ENCODE data around the gene RIPOR2.
"Not testable (repeated sequence)": the region's sequence is repeated elsewhere in the genome, so short reads cannot be mapped to it uniquely, and the experiment has no call there.

The RIPOR2 gene

GRCh38 chr6:24951811-24952299, 16.1 kb upstream of the RIPOR2 start:
- DNase-seq (ENCODE audit: low read depth in 2 of 2), result no peak

GRCh38 chr6:24950218-24950941, 14.6 kb upstream of the RIPOR2 start:
- no peak for DNase-seq (ENCODE audit: low read depth in 2 of 2)

- DNase-seq (ENCODE audit: low read depth in 2 of 2), result no peak
These were observed 13.3 kb upstream of the RIPOR2 start for GRCh38 chr6:24949020-24949569.

GRCh38 chr6:24948261-24948660, 12.5 kb upstream of the RIPOR2 start:
- DNase-seq (ENCODE audit: low read depth in 2 of 2), result not testable (repeated sequence)

GRCh38 chr6:24947636-24948035, 11.9 kb upstream of the RIPOR2 start:
- DNase-seq (ENCODE audit: low read depth in 2 of 2), result no peak

- DNase-seq (ENCODE audit: low read depth in 2 of 2), result no peak
These were observed 9.3 kb upstream of the RIPOR2 start for GRCh38 chr6:24945054-24945453.

GRCh38 chr6:24943774-24944173, 8.0 kb upstream of the RIPOR2 start:
- no peak for DNase-seq (ENCODE audit: low read depth in 2 of 2)

GRCh38 chr6:24940311-24940917, 4.7 kb upstream of the RIPOR2 start:
- DNase-seq (ENCODE audit: low read depth in 2 of 2), result no peak

- no peak for DNase-seq (ENCODE audit: low read depth in 2 of 2)
These were observed 1.0 kb upstream of the RIPOR2 start for GRCh38 chr6:24936641-24937317.

GRCh38 chr6:24933868-24934401, 1.8 kb downstream of the RIPOR2 start:
- no peak for DNase-seq (ENCODE audit: low read depth in 2 of 2)

GRCh38 chr6:24933266-24933665, 2.5 kb downstream of the RIPOR2 start:
- DNase-seq (ENCODE audit: low read depth in 2 of 2), result no peak

GRCh38 chr6:24932832-24933231, 2.9 kb downstream of the RIPOR2 start:
- DNase-seq (ENCODE audit: low read depth in 2 of 2), result no peak

- DNase-seq (ENCODE audit: low read depth in 2 of 2), result no peak
These were observed 3.8 kb downstream of the RIPOR2 start for GRCh38 chr6:24931718-24932691.

- no peak for DNase-seq (ENCODE audit: low read depth in 2 of 2)
These were observed 4.5 kb downstream of the RIPOR2 start for GRCh38 chr6:24931296-24931695.

- DNase-seq (ENCODE audit: low read depth in 2 of 2), result no peak
These were observed 5.3 kb downstream of the RIPOR2 start for GRCh38 chr6:24930431-24930871.

GRCh38 chr6:24929242-24929641, 6.5 kb downstream of the RIPOR2 start:
- no peak for DNase-seq (ENCODE audit: low read depth in 2 of 2)

- DNase-seq (ENCODE audit: low read depth in 2 of 2), result no peak
These were observed 7.6 kb downstream of the RIPOR2 start for GRCh38 chr6:24927985-24928745.

- no peak for DNase-seq (ENCODE audit: low read depth in 2 of 2)
These were observed 8.3 kb downstream of the RIPOR2 start for GRCh38 chr6:24927277-24927955.

GRCh38 chr6:24926647-24927046, 9.1 kb downstream of the RIPOR2 start:
- not testable (repeated sequence) for DNase-seq (ENCODE audit: low read depth in 2 of 2)

- DNase-seq (ENCODE audit: low read depth in 2 of 2), result no peak
These were observed 9.6 kb downstream of the RIPOR2 start for GRCh38 chr6:24926192-24926591.

Measured in activated CD4-positive, alpha-beta T cell treated with anti-CD3 and anti-CD28 coated beads for 24 hours (primary cell).